ENCODE measurements around the gene SELENOO.

SELENOO gene

DNA sequence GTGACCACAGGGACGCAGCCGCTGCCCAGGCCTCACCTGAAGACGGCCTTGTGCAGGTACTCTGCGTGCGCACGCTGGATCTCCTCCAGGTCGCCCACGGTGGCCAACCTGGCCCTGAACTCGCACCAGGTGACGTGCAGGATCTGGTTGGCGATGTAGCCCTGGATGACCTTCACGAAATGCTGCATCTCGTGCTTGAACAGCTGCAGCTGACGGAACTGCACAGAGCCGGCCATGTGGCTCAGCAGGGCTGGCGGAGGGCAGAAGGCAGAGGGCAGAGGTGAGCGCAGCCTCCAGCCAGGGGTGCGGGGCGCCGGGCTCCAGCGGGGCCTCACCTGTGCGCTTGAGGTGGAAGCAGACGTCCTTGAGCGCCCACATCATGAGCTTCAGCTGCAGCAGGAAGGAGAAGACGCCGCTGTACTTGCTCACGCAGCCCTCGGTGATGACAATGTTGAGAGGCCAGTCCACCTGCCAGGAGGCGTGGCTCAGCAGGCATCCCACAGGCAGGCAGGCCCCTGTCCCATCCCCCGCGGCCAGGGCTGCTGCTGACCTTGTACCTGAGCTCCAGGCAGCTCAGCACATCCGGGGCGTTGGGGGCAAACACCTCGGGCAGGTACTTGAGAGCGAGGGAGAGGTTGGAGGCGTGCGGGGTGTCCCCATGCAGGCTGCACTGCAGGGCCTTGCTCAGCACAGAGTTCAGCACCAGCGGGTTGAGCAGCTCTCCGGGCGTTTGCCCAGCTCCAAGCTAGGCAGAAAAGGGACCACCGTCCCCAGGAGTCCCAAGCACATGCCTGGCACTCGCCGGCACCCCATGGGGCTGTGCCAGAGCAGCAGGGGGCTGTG lies 17.6 kb downstream of the SELENOO start:
- no peak for DNase-seq

DNA sequence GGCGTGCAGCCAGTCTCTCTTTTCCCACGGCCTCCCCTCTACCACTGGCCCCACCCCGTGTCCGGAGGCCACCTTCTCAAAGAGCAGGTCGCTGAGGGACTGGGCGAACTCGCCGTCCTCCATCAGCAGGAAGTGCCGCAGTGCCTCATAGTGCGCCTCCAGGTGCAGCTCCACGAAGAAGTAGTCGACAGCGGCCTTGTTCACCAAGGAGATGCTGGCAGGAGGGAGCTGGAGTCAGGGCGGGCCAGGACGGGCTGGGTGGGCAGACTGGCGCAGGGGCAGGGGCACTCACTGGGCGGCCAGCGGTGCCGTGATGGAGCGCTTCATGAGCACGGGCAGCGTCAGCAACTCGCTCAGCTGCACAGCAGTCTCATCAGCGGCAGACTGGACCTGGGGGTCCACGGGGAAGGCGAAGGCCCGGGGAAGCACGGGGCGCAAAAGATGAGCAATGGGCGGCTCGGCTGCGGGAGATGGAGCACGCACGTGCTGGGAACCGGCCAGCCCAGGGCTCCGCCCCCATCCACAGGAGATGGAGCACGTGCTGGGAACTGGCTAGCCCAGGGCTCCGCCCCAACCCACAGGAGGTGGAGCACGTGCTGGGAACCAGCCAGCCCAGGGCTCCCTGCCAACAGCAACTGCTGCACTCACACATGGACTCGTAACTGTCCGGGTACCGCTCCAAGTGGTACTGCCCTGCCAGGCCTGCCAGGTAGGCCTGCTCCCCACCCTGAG lies 18.4 kb downstream of the SELENOO start:
- DNase-seq = no peak

DNA sequence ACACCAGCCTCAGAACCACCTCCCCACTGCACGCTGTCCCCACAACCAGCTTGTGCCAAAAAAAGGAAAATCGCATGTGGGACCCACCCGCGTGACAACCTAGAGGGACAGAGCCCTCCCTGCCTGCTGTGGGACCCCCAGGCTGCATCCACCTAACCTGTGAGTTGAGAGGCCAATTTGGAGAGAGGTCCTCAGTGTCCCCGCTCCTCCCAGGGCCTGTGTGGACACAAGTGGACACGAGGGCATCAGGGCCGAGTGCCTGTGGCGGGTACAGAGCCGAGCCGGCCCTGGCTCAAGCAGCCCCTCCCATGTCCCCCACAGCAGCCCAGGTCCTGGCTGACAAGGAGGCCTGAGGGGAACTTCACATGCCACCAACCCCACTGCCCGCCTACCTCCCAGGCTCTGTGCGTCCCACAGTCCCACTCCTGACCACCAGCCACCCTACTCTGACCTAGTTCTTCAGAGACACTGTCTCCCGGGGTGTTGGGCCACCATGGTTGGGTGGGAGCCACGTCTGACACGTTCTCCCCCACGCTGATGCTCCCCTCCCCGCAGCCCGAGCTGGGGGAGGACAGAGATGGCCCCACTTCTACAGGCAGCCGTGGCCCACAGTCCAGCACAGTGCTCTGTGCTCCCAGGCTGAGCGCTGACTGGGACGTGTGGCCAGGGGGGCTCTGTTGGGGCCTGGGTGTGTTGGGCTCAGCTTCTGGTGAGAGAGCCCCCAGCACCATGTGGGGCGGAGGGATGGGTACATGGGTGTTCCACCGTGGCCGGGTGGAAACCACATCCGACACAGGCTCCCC lies 19.2 kb downstream of the SELENOO start:
- no peak for DNase-seq

DNA sequence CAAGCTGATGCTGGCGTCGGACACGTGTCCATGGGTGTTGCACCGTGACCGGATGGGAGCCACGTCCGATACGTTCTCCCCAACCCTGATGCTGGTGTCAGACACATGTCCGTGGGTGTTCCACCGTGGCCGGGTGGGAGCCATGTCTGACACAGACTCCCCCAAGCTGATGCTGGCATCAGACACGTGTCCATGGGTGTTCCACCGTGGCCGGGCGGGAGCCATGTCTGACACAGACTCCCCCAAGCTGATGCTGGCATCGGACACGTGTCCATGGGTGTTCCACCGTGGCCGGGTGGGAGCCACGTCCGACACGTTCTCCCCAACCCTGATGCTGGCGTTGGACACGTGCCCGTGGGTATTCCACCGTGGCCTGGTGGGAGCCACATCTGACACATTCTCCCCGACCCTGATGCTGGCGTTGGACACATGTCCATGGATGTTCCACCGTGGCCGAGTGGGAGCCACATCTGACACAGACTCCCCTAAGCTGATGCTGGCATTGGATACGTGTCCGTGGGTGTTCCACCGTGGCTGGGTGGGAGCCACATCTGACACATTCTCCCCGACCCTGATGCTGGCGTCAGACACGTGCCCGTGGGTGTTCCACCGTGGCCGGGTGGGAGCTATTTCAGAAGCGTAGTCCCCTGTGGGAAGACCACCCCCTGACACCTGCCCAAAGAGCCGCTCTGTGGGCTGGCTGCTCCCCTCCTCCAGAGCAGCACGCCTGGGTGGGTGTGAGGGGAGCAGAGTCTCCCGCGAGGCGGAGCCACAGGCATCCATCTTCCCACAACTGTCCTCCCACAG lies 20.0 kb downstream of the SELENOO start:
- DNase-seq = no peak

DNA sequence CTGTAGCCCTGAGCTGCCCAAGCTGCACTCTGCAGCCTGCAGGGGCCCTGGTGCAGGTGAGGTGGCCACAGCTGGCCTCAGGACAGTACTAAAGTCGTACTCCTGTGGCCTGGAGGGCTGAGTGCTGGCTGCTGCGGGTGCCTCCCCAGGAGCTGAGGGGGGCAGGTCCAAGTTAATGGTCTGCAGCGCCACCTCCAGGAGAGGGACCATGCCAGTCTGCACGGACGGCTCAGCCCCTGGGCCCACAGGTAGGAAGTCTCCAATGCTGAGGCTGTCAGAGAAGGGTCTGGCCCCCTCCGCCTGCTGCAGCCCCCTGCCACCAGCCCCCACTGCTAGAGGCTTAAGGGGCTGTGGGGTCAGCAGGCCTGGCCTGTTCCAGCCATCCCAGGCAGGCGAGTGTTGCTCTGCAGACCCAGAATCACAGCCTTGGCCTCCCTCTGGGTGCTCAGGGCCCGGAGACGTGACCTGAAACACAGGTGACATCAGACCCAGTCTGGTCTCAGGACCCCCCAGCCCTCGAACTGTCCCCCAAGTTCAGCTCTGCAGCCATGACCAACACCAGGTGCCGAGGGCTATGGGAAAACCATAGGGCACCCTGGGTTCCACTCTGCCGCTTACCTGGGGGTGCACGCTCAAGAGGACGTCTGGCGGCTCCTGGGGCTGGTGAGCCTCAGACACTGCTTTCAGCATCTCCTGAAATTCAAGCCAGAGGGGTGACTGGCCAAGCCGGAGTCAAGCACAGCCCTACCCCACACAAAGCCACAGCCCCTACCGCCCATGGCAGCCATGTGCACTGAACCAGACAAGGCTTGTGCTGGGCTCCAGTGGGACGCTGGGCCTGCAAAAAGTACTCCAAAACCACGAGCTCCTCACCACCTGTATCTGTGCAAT lies 20.8 kb downstream of the SELENOO start:
- DNase-seq = no peak

DNA sequence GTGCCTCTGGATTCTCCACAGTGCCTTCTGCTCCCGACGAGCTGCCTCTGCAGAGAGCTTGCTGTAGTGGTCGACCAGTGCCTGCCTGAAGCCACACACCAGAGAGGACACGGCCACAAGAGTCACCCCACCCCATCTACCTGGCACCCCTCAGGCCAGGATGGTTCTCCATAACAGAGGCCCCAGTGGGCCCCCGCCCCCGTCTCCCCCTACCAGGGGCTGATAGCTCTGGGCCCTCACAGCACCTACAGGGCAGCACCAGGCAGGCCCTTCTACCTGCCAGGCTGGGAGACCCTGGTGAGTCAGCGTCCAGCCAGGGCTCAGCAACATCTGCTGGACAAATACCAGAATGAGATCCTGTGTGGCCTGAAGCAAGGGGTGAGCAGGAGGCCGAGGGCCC lies 21.7 kb downstream of the SELENOO start:
- DNase-seq = no peak

DNA sequence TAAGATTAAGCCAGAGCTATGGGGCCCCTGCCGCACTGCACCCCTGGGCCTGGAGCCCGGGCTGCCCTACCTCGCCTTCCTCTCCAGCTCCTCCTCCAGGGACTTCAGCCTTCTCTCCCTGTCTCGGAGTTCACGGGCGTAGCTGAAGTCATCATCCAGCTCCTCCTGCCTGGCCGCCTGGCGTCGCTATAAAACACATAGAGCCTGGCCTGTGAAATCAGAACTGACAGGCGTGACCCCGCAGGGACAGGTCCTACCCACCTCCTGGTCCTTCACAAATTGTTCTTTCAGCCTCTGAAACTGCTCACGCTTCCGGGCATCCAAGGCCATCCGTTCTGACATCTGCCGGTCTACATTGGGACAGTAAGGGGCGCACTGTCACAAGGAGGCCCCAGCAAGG lies 23.3 kb downstream of the SELENOO start:
- no peak for DNase-seq

DNA sequence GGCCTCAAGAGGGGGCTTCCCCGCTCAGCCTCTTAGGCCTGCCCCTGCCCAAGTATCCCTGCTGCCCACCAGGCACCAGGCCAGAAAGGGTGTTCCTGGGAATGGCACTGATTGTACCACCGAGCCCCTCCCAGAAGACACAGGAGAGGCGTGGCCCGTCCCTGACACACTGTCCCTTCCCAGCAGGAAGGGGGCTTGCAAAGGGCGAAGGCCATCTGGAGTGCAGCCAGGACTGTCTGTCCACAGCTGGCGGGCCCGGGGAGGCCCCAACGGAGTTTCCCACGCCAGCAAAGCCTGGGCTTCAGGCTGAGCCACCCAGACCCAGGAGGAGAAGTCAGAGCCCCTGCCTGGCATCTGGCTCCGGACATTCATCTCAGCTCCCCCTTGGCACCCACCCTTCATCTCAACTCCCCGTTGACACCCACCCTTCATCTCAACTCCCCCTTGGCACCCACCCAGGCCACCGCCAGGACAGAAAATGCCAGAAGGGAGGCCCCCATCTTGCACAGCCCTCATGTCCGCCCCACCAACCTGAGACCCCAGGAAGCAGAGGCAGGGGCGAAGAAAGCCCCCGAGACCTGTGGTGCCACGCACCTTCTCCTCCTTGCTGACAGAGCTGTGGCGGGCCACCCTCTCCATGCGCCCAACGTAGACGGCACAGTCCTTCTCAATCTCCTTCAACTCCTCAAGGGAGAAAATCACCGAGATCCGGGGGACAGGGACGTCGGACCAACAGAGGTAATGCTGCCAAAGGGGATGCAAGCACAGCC lies 24.6 kb downstream of the SELENOO start:
- no peak for DNase-seq

DNA sequence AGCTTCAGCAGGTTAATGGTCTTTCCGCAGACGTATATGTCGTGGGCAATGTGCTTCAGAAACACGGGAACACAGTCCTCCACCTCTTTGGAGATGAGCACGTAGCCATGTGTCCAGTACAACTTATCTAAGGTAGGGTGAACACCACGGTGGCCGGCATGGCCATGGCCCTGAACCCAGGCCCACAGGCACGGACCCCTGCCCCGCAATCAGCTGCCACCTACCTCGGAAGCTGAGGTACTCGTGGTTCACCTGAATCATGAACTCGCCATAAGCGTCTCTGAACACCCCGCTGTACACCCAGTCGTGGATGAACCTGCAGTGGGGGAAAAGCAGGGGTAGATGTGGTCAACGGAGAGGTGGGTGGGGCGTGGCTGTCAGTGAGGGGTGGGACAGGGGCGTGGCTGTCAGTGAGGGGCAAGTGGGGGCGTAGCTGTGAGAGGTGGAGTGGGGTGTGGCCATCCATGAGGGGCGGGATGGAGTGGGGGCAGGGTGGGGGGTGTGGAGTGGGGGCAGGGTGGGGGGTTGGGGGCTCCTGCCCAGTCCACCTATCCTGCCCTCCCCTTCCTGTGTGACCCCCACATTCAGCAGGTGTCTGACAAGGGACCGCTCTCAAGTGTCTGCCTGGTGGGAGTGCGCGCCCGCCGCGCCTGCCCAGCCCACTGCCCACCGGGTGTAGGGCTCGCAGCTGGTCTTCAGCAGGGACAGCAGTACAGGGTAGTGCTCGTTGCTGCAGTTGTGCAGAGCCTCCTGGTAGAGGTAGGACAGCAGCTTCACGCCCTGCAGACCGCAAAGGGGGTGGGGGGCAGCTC lies 25.5 kb downstream of the SELENOO start:
- no peak for DNase-seq

DNA sequence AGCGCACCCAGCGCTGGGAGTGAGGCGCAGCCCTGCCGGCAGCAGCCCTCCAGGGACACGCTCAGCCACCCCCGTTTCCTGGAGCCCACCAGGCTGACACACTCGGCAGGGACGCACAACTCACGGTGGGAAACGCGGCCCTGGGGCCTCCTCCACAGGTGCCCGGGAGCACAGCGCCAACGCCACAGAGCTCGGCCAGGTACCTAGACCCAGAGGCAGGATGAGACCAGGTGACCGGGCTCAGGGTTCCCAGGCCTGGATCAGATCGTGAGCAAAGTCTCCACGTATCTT lies 26.0 kb downstream of the SELENOO start:
- no peak for DNase-seq

DNA sequence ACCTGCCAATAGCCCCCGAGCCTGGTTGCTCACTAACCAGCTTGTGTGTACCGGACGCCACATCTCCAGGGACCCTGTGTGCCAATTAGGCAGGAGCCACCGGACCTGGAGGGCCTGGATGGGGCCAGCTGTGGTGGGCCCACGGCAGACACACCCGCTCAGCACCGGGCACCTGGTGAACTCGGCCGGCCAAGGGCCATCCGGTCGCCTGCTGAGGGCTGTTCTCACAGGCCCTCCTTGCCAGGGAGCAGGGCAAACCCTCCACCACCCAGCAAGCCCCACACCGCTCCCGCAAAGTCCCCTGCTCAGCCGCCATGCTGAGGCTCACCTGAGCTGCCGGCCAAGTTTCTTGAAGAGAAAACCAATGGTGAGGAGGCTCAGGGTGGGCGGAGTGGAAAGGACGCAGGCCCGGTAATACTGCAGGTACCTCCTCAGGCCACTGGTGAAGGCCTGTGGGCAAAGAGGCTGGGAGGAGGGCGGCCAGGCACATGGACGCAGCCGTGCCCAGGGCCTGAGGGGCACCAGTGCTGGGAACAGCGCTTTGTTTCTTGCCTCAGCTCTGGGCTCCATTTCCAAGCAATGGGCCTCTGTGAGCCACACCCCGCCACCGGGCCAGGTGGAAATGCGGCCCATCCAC lies 26.9 kb downstream of the SELENOO start:
- DNase-seq = no peak

DNA sequence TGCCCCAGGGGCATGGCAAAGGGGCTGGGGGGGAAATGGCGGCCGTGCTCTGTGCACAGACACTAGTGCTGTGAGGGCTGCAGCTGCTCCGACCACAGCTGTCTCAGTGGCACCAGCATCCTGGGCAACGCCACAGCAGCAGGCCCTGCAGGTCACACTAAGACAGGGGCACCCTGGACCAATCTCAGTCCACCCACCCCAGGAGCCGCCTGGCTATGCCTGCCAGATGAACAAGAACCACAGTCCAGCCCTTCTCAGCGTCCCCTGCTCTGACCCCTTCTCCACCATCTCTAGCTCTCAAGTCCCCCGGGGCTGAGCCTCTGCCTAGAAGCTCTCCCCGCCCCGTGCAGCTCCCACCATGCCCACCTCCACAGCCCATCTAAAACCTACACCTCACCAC lies 27.6 kb downstream of the SELENOO start:
- no peak for DNase-seq

DNA sequence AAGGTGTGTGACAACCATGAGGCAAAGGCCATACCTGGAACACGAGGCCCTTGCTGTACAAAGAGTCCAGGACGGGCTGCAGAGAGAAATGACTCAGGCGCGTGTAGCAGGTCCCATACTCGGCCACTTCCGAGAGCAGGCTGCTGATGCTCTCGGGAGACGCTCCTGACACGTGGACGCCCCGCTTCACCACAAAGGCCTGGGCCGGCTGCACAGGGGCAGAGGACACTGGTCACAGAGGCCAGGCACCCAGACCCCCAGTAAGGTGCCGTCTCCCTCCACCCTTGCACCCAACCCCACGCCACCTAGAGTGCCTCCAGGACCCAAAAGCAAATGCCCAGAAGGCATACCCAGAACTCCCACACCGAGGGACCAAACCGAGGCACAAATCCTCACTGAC lies 28.6 kb downstream of the SELENOO start:
- no peak for DNase-seq

DNA sequence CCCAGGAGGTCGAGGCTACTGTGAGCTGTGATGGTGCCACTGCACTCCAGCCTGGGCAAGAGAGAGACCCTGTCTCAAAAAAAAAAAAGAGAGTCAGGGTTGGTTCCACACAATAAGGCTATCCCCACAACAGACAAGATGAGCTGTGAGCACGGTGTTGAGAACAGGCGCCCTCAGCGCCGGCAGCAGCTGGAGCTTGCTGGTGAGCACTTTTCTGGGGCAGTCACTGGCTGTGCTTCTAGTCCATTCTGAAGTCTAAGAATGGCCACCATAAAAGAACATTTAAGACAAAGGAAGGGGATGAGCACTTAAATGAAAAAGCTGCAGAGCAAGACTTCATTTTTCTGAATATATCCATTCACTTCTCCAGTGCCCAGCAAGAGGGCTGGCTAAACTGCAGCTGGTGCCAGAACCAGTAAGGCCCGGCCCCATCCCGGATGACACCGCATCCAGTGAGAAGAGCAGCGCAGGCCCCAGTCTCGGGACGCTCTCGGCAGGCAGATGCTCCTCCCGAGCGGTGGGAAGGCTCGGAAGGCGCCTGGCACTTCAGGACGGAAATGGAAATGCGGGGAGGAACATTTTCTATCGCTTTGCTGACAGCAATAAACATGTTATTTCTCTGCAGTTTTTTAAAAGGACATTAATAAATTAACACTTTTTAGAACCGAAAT lies 31.8 kb downstream of the SELENOO start:
- DNase-seq = no peak

DNA sequence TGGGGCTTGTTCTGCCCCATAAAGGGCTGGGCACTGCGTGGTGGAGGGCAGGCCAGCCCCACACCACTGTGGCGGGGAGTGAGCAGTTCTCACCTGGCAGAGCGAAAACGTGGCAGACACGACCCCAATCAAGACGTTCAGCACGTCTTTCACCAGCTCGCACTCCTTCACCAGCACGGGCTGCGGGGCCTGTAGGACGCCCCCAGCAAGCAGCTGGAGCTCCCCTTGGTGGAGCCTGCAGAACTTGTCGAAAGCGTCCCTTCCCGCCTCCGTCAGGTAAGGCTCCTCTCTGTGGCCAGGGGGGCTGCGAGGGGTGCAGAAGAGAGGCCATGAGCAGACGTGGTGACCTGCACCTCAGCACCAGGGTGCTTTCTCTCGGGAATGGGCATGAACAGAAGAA lies 32.4 kb downstream of the SELENOO start:
- DNase-seq = no peak

DNA sequence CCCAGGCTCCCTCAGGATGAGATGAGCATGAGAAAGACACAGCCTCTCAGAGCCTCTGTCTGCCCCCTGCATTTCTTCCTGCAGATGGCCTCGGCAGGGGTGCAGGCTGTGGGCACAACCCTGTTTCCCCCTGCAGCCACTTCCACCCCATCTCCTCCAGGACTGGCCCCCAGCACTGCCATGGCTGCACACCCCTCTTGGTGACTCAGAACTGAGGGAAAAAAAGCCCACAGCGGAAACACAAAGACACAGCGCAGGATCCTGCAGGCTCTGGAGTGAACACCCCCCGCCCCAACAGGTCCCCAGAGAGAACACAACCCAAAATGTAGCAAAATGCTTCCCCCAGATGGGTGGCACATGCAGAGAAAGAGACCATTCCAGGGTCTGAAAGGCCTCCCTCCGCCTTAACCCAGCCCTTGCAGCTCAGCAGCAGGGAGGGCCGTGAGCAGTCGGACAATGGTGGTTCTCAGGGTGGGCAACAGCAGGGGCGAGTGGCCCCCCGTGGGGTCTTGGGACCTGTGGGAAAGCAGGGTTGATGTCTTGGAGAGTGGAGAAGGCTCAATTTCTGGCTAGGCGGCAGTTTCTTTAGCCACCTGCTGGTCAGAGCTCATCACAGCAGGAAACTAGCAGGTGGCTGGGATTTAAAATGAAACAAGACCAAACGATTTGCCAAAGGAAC lies 36.1 kb downstream of the SELENOO start:
- no peak for DNase-seq

DNA sequence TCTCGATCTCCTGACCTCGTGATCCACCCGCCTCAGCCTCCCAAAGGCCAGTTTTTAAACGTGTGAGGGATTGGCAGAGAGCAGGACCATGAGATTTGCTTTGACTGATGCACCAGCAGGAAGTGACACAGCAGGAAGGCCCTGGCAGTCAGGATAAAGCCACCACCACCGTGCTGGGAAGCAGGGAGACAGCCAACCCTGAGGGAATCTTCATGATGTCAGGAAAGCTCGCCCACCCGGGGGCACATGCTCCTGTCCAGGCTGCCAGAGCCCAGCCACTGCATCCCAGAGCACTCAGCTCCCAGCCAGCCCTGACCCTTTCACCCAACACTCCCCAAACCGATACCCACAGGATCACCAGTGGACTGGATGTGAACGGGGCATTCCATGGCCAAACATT lies 37.9 kb downstream of the SELENOO start:
- DNase-seq = no peak

DNA sequence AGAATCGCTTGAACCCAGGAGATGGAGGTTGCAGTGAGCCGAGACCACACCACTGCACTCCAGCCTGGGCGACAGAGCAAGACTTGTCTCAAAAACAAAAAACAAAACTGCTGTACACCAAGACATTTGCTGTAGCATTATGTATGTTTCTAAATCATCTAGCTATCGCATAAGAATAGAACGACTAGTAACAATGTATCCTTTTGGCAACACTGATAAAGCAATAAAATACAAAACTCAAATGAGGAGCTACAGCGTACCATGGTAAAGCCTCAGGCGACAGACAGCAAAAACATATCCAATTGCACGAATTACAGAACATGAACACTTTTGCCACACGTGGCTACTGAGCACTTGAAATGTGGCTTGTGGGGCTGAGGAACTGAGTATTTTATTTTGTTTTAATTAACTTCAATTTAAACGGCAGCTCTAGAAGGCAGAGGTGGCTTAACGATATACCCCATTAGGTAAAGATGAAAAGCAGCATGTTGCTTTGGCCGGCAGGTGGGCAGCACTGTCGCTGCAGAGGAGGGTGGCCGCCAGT lies 41.7 kb downstream of the SELENOO start:
- no peak for DNase-seq

Measured in stimulated activated CD8-positive, alpha-beta memory T cell treated with anti-CD3 and anti-CD28 coated beads, Interleukin-4, amount 100 ng/mL, for 48 hours (primary cell).